GM12875 (cell line): ENCODE measurements around the gene CCNDBP1.
"Not testable (repeated sequence)": the region's sequence is repeated elsewhere in the genome, so short reads cannot be mapped to it uniquely, and the experiment has no call there.

Experiments
- H3K4me3 ChIP-seq: one replicate; pipeline ENCODE4 v1.5.1; 2011; ENCODE audit warnings: low read depth, low read length, control low read depth
- TF ChIP-seq, protein P1 (sequence below): IDR thresholded peaks from 2 replicates; pipeline ENCODE4 v1.5.1; 2011; ENCODE audit warnings: low read depth, mild to moderate bottlenecking, control low read depth, inconsistent platforms, low read length, moderate library complexity, borderline replicate concordance; ENCODE audit not compliant: insufficient read depth

CCNDBP1 gene

DNA sequence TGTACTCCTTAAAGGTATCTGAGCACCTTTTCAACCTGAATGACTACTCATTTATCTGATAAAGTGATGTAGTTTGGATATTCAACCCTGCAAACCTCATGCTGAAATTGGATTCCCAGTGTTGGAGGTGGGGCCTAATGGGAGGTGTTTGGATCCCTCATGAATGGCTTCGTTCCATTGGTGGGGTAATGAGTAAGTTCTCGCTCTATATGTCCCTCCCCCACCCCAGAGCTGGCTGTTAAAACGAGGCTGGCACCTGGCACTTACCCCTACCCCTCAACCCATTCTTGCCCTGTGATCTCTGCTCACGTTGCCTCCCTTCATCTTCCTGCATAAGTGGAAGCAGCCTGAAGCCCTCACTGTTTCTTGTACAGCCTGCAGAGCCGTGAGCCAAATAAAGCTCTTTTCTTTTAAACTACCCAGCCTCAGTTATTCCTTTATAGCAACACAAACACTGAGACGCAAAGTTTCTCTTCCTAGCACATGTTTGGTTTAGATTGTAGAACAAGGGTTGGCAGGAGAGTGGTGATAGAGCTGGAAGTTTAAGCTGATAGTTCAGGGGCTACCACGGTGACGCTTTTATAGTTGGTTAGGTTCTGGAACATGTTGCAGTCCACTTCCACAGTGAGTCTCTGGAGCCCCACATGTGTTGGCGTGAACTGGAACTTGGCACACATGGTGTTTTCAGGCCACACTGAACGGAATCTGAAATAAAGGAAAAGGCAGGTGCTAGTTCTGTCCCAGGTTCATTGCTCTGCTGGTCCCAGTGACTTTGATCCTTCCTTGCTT, 11.8 kb downstream of the CCNDBP1 start:
- TF ChIP-seq, protein P1, sequence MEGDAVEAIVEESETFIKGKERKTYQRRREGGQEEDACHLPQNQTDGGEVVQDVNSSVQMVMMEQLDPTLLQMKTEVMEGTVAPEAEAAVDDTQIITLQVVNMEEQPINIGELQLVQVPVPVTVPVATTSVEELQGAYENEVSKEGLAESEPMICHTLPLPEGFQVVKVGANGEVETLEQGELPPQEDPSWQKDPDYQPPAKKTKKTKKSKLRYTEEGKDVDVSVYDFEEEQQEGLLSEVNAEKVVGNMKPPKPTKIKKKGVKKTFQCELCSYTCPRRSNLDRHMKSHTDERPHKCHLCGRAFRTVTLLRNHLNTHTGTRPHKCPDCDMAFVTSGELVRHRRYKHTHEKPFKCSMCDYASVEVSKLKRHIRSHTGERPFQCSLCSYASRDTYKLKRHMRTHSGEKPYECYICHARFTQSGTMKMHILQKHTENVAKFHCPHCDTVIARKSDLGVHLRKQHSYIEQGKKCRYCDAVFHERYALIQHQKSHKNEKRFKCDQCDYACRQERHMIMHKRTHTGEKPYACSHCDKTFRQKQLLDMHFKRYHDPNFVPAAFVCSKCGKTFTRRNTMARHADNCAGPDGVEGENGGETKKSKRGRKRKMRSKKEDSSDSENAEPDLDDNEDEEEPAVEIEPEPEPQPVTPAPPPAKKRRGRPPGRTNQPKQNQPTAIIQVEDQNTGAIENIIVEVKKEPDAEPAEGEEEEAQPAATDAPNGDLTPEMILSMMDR, result no peak
- H3K4me3 ChIP-seq, result no peak overlapping the region

DNA sequence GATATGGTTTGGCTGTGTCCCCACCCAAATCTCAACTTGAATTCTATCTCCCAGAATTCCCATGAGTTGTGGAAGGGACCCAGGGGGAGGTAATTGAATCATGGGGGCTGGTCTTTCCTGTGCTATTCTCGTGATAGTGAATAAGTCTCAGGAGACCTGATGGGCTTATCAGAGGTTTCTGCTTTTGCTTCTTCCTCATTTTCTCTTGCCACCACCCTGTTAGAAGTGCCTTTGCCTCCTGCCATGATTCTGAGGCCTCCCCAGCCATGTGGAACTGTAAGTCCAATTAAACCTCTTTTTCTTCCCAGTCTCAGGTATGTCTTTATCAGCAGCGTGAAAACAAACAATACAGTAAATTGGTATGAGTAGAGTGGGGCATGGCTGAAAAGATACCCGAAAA, 12.6 kb downstream of the CCNDBP1 start:
- H3K4me3 ChIP-seq, result not testable (repeated sequence)

DNA sequence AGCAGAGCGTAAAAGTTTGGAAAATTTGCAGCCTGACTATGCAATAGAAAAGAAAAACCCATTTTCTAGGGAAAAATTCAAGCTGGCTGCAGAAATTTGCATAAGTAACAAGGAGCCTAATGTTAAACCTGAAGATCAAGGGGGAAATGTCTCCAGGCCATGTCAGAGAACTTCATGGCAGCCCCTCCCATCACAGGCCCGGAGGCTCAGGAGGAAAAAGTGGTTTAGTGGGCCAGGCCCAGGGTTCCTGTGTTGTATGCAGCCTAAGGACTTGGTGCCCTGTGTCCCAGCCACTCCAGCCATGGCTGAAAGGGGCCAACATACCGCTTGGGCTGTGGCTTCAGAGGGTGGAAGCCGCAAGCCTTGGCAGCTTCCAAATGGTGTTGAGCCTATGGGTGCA, 13.4 kb downstream of the CCNDBP1 start:
- not testable (repeated sequence) for H3K4me3 ChIP-seq

DNA sequence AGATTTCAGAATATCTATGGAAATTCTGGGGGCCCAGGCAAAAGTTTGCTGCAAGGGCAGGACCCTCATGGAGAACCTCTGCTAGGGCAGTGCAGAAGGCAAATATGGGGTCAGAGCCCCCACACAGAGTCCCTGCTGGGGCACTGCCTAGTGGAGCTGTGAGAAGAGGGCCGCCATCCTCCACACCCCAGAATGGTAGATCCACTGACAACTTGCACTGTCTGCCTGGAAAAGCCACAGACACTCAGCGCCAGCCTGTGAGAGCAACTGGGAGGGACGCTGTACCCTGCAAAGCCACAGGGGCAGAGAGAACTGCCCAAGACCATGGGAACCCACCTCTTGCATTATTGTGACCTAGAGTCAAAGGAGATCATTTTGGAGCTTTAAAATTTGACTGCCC, 13.8 kb downstream of the CCNDBP1 start:
- H3K4me3 ChIP-seq, result no peak overlapping the region
- TF ChIP-seq, protein P1, result no peak

DNA sequence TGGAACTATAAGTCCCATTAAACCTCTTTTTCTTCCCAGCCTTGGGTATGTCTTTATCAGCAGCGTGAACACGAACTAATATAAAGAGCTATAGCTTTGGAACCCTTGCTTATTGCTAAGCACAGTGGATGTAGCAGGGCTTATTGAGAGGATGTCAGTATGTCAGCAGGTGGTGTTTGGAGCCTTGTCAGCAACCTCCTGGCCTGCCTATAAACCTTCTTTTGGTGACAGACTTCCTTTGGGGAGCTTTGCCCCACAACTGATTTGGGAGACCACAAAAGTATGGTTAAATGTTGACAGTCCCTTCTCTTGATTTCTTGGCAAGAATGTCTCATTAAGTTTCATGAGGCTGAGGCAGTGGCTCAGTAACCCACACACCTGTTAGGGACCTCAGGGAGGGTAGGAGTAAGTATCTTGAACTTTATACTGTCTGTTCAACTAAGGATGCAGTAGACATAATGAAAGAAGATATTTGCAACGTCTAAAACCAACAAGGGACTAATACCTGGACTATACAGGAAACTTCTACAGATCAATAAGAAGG, 14.8 kb downstream of the CCNDBP1 start:
- TF ChIP-seq, protein P1, result no peak
- no peak overlapping the region for H3K4me3 ChIP-seq

DNA sequence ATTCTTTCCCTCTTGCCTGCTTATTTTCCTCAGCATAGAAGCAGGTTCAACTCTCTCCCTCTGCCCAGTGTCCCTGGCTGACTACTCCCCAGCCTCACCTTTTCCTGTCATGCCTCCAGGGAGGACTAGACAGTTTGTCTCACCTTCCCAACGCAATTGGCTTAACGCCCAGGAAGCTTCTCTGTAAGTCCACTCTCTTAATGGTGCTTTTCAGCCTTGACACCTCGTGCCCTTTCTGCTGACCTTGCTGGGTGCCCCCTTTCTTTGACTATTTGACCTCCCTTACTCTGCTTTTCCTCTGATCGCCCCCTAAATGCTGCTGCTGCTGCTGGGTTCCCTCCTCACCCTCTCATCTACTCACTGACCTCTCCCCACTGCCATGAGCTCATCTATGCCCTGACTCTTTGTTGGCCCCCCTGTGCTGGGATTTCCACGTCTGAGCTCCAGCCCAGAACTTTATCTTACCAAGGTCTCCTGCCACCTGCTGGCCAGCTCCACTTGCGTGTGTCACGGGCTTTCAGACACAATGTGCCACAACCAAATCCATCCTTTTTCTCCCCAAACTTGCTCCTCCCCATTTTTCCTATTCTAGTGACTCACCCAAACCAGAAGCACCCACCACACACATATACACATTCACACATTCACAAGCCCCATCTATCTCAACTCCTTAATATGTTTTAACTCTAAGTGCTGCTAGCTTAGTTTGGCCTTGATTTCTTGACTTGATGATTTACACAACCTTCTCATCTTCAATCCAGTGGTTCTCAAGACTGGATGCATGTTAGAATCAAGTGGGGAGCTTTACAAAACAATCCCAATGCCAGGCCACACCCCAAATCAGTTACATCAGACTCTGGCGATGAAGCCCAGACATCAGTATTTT, 19.1 kb downstream of the CCNDBP1 start:
- no peak overlapping the region for H3K4me3 ChIP-seq
- TF ChIP-seq, protein P1, result peak; percentile 74

DNA sequence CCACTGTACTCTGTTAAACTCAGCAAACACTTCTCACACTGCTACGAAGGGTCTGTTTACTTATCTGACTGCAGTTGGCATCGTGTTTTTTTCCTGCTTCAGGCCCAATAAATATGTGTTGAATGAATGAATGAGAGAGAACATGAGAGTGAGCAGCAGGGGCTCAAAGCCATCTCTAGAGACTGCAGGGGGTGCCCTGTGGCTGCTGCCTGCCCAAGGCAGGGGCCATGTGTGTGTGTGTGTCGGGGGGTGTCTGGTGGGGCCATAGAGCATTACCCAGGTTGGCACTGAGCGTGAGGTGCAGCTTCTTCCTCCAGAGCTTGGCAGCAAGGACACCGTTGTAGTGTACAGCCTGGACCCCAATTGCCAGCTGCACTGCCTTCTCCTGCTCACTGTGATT, 20.9 kb downstream of the CCNDBP1 start:
- no peak overlapping the region for H3K4me3 ChIP-seq
- TF ChIP-seq, protein P1, result no peak

DNA sequence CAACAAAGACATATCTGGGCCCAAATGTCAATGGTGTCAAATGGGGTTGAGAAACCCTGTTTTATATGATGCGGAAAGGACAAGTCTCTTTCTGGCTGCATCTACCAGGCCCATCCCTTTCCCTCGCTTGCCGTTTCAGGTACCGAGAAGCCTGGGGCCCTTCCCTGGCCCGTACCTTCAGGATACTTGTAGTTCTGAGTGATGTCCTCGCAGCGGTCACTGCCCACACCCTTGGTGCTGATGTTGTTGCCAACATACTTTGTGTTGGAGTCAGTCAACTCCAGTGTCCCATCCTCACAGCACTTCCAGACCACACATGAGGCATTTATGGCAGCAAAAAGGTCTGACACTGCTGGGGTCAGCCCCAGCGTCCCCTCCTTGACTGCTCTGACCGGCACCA, 21.8 kb downstream of the CCNDBP1 start:
- H3K4me3 ChIP-seq, result no peak overlapping the region
- TF ChIP-seq, protein P1, result no peak
